Fibroblast of gingiva (primary cell): ENCODE measurements around the gene SULF2.
"Not testable (repeated sequence)": the region's sequence is repeated elsewhere in the genome, so short reads cannot be mapped to it uniquely, and the experiment has no call there.

Experiments
- DNase-seq: peaks from one replicate; pipeline ENCODE4 v3.0.0-alpha.2; 2011; ENCODE audit warnings: low read depth

SULF2 gene

GRCh38 chr20:47804972-47805371 is 19.7 kb upstream of the SULF2 start:
- DNase-seq: not testable (repeated sequence)

GRCh38 chr20:47804224-47804825 is 19.0 kb upstream of the SULF2 start:
- not testable (repeated sequence) for DNase-seq

- no peak for DNase-seq
Observed at GRCh38 chr20:47802975-47803374, 17.7 kb upstream of the SULF2 start.

GRCh38 chr20:47802226-47802920 is 17.1 kb upstream of the SULF2 start:
- no peak for DNase-seq

- DNase-seq: no peak
Observed at GRCh38 chr20:47801759-47802158, 16.5 kb upstream of the SULF2 start.

GRCh38 chr20:47801079-47801478 is 15.8 kb upstream of the SULF2 start:
- DNase-seq: no peak

- DNase-seq: no peak
Observed at GRCh38 chr20:47800623-47801022, 15.3 kb upstream of the SULF2 start.

GRCh38 chr20:47799116-47799715 is 13.9 kb upstream of the SULF2 start:
- DNase-seq: no peak

- DNase-seq: no peak
Observed at GRCh38 chr20:47796971-47797370, 11.7 kb upstream of the SULF2 start.

GRCh38 chr20:47795214-47795907 is 10.1 kb upstream of the SULF2 start:
- DNase-seq: peak; percentile 23

GRCh38 chr20:47794264-47794663 is 9.0 kb upstream of the SULF2 start:
- not testable (repeated sequence) for DNase-seq

GRCh38 chr20:47792021-47792618 is 6.8 kb upstream of the SULF2 start:
- DNase-seq: peak; percentile 97

GRCh38 chr20:47791084-47791599 is 5.9 kb upstream of the SULF2 start:
- no peak for DNase-seq

GRCh38 chr20:47790580-47790965 is 5.3 kb upstream of the SULF2 start:
- no peak for DNase-seq

- peak; percentile 68 for DNase-seq
Observed at GRCh38 chr20:47789764-47790579, 4.7 kb upstream of the SULF2 start.

GRCh38 chr20:47789081-47789763 is 3.9 kb upstream of the SULF2 start:
- no peak for DNase-seq

GRCh38 chr20:47788741-47789080 is 3.4 kb upstream of the SULF2 start:
- DNase-seq: no peak

GRCh38 chr20:47786765-47787107 is 1.5 kb upstream of the SULF2 start:
- no peak for DNase-seq

- peak; percentile 60 for DNase-seq
Observed at GRCh38 chr20:47785854-47786764, 828 bp upstream of the SULF2 start.
